Hematopoietic multipotent progenitor cell treated with erythropoietin and hydrocortisone succinate and interleukin-3 and kit ligand, for 8 days (in vitro differentiated cells): ENCODE measurements around the gene LRP2.
"Not testable (repeated sequence)": the region's sequence is repeated elsewhere in the genome, so short reads cannot be mapped to it uniquely, and the experiment has no call there.

Experiments used
- DNase-seq: peaks from one replicate; pipeline ENCODE4 v3.0.0-alpha.2; 2015

Gene LRP2

DNA sequence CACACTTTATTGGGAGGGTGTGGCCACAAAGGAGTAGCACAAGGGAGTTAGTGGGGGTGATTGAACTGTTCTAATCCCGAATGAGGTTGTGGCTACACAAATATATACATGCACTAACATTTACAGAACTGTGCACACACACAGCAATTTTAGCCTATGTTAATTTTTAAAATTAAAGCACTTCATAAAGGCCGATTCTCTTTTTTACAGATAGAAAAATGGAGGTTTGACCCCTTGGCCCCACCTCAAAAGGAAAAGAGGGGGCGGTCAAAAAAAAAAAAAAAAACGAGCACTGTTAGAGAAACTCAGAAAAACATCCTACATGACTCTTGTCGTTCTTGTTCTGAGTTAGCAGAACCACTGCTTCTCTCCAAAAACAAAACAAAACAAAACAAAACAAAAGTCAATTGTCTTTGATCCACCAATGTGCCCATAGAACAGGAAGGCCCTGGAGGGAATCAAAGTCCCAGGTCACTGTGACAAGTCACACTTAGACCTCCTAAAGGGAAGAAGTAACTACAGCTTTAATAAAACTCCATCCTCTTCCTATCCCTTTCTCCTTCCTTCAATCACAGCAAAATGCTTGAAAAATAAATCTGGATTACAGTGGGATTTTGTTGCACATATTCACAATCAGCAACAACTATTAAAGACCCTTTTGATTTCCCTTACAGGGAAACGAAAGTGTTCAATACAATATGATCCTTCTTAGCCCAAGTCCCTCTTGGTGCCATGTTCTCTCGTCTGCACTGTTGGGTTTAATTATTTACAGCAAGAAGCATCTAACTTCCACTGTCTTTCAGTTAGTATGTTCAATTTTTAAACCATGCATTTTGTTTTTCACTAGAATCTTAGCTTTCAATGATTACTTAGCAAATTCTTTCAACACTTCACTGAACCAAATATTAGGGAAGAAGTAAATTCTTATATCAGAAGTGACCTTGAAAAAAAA is 16.6 kb downstream of the LRP2 start:
- no peak for DNase-seq

- DNase-seq = no peak
Measured at GRCh38 chr2:169344736-169345485, 17.4 kb downstream of the LRP2 start.

GRCh38 chr2:169343202-169343601 is 19.1 kb downstream of the LRP2 start:
- DNase-seq = no peak

- DNase-seq = no peak
Measured at GRCh38 chr2:169339657-169340056, 22.7 kb downstream of the LRP2 start.

- DNase-seq = no peak
Measured at GRCh38 chr2:169336695-169337094, 25.6 kb downstream of the LRP2 start.

GRCh38 chr2:169330555-169331198 is 31.7 kb downstream of the LRP2 start:
- DNase-seq = no peak

- no peak for DNase-seq
Measured at GRCh38 chr2:169329688-169330554, 32.4 kb downstream of the LRP2 start.

DNA sequence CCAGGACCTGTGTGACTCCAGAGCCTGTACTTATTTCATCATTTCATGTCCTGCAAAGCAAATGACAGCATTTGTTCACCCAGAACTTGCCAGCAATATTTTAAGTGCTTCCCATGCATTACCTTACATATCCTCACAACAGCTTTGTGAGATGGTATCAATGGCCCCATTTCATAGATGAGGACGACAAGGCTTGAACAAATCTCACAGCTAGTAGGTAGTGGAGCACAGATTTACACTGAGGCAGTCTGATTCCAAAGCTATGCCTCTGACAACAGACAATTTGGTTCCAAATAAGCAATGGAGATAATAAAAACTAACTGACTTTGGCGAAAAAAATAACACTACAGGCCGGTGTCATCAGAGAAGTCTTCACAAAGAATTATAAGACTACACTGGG is 33.5 kb downstream of the LRP2 start:
- DNase-seq = no peak

DNA sequence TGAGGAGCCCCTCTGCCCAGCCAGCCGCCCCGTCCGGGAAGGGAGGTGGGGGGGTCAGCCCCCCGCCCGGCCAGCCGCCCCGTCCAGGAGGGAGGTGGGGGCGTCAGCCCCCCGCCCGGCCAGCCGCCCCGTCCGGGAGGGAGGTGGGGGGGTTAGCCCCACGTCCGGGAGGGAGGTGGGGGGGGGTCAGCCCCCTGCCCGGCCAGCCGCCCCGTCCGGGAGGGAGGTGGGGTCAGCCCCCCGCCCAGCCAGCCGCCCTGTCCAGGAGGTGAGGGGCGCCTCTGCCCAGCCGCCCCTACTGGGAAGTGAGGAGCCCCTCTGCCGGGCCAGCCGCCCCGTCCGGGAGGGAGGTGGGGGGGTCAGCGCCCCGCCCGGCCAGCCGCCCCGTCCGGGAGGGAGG is 34.5 kb downstream of the LRP2 start:
- DNase-seq = not testable (repeated sequence)

DNA sequence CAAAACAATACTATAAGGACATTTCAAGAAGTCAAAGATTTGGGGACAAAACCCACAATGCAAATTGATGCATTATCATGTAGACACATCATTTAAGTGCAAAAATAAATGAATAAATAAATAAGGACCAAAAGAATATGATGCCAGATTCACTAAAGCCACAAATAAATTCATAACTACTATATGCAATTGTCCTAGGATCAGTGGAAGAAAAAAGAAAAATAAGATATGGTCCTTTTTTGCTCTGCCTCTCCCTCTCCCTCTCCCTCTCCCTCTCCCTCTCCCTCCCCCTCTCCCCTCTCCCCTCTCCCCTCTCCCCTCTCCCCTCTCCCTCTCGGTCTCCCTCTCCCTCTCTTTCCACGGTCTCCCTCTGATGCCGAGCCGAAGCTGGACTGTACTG is 36.4 kb downstream of the LRP2 start:
- not testable (repeated sequence) for DNase-seq

DNA sequence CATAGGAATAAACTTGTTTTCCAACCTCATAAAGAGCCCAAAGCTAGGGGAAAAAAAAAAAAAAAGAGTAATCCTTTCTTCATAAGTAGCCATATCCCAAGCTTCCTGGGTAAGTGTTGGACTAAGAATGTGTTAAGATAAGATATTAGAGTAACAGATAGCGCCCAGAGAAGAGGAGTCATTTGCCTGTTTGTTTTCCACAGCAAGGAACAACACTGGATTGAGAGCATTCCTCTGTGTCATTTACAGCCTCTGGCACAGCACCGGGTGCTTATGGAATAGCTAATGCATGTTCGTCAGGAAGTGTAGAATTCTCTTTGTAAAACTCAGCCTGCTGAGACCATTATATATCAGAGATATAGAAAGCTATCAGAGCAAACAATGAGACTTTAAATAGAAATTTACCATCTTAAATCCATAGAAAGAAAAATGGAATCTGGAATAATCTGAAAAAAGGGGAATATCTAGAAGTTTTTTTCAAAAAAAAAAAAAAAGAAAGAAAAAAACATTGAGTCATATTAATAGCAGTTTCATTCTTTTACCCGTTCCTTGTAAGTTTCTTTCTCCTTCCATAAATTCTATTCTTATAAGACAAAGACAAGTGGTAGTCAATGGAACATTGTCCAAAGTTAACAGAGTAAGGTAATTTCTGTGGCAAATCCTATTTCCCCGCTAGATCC is 37.6 kb downstream of the LRP2 start:
- DNase-seq = no peak

DNA sequence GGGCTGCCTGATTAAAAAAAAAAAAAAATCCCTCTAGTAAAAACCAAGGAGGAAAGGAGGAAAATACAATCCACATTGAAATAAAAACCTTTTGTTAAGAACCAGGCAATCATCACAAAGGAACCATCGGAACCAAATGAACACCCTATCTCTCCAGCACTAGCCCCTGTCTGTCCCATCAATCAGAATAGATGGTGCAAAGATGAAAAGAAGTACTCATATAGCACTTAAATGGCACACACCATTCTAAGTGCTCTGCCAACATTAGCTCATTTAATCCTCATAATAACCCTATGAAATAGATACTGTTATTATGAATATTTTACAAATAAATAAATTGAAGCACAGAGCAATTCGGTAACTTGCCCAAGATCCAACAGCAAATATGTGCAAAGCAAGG is 38.5 kb downstream of the LRP2 start:
- no peak for DNase-seq

GRCh38 chr2:169320561-169320960 is 41.8 kb downstream of the LRP2 start:
- DNase-seq = no peak

GRCh38 chr2:169315357-169315756 is 47.0 kb downstream of the LRP2 start:
- no peak for DNase-seq

- DNase-seq = not testable (repeated sequence)
Measured at GRCh38 chr2:169308349-169308748, 54.0 kb downstream of the LRP2 start.

DNA sequence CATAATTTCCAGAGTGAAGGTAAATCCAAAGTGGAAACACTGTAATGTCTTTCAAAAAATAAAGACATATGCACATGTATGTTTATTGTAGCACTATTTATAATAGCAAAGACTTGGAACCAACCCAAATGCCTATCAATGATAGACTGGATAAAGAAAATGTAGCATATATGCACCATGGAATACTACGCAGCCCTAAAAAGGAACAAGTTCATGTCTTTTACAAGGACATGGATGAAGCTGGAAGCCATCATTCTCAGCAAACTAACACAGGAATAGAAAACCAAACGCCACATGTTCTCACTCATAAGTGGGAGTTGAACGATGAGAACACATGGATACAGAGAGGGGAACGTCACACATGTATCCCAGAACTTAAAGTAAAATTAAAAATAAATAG is 57.6 kb downstream of the LRP2 start:
- not testable (repeated sequence) for DNase-seq

GRCh38 chr2:169303579-169304305 is 58.6 kb downstream of the LRP2 start:
- no peak for DNase-seq

GRCh38 chr2:169302364-169302763 is 60.0 kb downstream of the LRP2 start:
- DNase-seq = no peak

DNA sequence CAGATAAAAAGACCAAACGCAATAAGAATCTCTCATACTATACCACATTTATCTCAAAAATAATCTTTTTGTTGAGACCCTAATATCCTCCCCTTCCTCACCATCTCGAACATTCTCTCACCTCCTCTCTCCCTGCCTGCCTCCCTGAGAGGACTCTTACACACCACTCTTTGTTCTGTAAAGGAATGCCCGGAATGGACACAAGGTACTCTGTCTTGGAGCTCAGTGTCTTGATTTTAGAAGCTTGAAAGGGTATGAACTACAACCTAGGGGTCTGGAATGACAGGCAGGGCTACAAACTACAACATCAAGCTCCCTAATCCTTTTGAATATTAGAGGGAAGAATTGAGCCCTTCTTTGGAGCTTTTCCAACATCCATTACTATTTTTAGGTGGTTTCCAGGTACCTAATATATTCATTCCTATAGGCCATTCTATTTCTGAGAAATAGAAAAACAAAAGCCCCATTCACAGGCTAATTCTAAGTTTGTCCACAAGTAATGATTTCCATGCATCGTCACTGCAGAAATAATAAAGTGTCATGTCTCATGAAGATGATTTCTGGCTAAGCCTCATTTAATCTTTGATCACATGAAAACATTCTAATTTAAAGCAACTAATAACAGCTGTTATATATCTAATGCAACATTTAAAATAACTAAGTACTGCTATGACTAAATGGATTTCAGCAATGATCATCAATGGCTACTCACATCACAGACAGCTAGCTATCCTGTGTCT is 60.6 kb downstream of the LRP2 start:
- no peak for DNase-seq
